K562 (cell line): ENCODE measurements around the gene AREL1. TPM values are rescaled to one million over a fixed set of nuclear protein-coding genes. Genes with fewer than 3 reads are reported as not detected.
A peak's percentile ranks its signal among the peaks of the same experiment; 100 is the strongest.

ENCODE experiments used
- ARID2 ChIP-seq: fragments of 450-650 bp; IDR thresholded peaks from 2 replicates; pipeline ENCODE4 v1.6.1; 2017; ENCODE audit warnings: antibody characterized with exemption, mild to moderate bottlenecking
- CBFA2T2 ChIP-seq: fragments of 450-650 bp; conservative IDR thresholded peaks from 2 replicates; pipeline ENCODE4 v1.6.1; 2017; ENCODE audit warnings: mild to moderate bottlenecking
- ELF1 ChIP-seq: fragments of 200-800 bp; sonication (Bioruptor generic); IDR thresholded peaks from 2 replicates; pipeline ENCODE4 v1.6.1; 2016; ENCODE audit warnings: missing genetic modification characterization, missing compliant biosample characterization
- HDAC3 ChIP-seq: fragments of 450-650 bp; IDR thresholded peaks from 2 replicates; pipeline ENCODE4 v1.6.1; 2018; ENCODE audit warnings: borderline replicate concordance, mild to moderate bottlenecking, moderate library complexity; ENCODE audit not compliant: partially characterized antibody
- KHSRP ChIP-seq: fragments of 450-650 bp; IDR thresholded peaks from 2 replicates; pipeline ENCODE4 v1.6.1; 2017
- MECOM ChIP-seq: fragments of 250-450 bp; sonication (Bioruptor Pico); IDR thresholded peaks from 2 replicates; pipeline ENCODE4 v1.8.0; 2022; ENCODE audit warnings: inconsistent platforms
- MYC ChIP-seq, 2 experiments: fragments of 250-450 bp in 1 of 2; sonication (Bioruptor Pico) in 1 of 2; IDR thresholded peaks; 2 replicates each; pipeline versions ENCODE4 v1.5.1 to v1.6.1; 2012 to 2021; ENCODE audit warnings: low read depth in 2 of 2, borderline replicate concordance in 1 of 2, improper control_type of control experiment in 1 of 2, low read length in 1 of 2, mild to moderate bottlenecking in 1 of 2, moderate library complexity in 1 of 2
- PHF21A ChIP-seq: fragments of 450-650 bp; IDR thresholded peaks from 2 replicates; pipeline ENCODE4 v1.6.1; 2017; ENCODE audit warnings: low read depth, borderline replicate concordance
- POLR2AphosphoS5 ChIP-seq: IDR thresholded peaks from 2 replicates; pipeline ENCODE4 v1.6.1; 2011; ENCODE audit warnings: mild to moderate bottlenecking, low read depth, low read length, moderate library complexity; ENCODE audit not compliant: control insufficient read depth, insufficient read depth
- SLC30A9 ChIP-seq: fragments of 250-450 bp; sonication (Bioruptor Pico); IDR thresholded peaks from 2 replicates; pipeline ENCODE4 v1.8.0; 2022; ENCODE audit warnings: mild to moderate bottlenecking, moderate library complexity
- ZBTB7A ChIP-seq: IDR thresholded peaks from 2 replicates; pipeline ENCODE4 v1.6.1; 2011; ENCODE audit warnings: low read depth, mild to moderate bottlenecking, low read length, moderate library complexity, borderline replicate concordance; ENCODE audit not compliant: control insufficient read depth
- ZNF347 ChIP-seq: fragments of 450-650 bp; formaldehyde crosslinking; IDR thresholded peaks from 2 replicates; pipeline ENCODE4 v1.4.0; 2020; ENCODE audit warnings: low read depth, mild to moderate bottlenecking, moderate library complexity
- ZNF780A ChIP-seq: fragments of 250-450 bp; sonication (Bioruptor Pico); IDR thresholded peaks from 2 replicates; pipeline ENCODE4 v1.5.0; 2021; ENCODE audit warnings: mild to moderate bottlenecking
- polyA plus RNA-seq, 8 experiments: library from polyadenylated mRNA; depleted of rRNA in 4 of 8; stranded (reverse) in 5 of 8; unstranded in 3 of 8; fragments of >200 nt; fragmentation: Nextera tagmentation in 2 of 8; fragmentation: Illumina TruSeq in 1 of 8; extraction: Ambion mirVana in 2 of 8; extraction: Trizol in 1 of 8; gene quantifications; 2 replicates each; pipeline versions ENCODE4 v1.2.1 to v1.2.3, GENCODE V29; 2011 to 2014; ENCODE audit warnings: inconsistent platforms in 1 of 8, missing spikeins in 1 of 8
- total RNA-seq, 7 experiments: library from RNA; depleted of rRNA in 6 of 7; stranded (reverse); fragments of >200 nt in 6 of 7; fragmentation: Illumina TruSeq in 2 of 7; extraction: Trizol in 2 of 7; gene quantifications; 2 replicates each; pipeline versions ENCODE4 v1.2.1 to v1.2.3, GENCODE V29; 2011 to 2021; ENCODE audit warnings: low replicate concordance in 1 of 7
- TF ChIP-seq, protein P1 (sequence below): fragments of 250-450 bp; sonication (Bioruptor Pico); IDR thresholded peaks from 2 replicates; pipeline ENCODE4 v1.8.0; 2022; ENCODE audit warnings: moderate library complexity, mild to moderate bottlenecking, inconsistent platforms
- TF ChIP-seq, protein P2 (sequence below): fragments of 250-450 bp; sonication (Bioruptor Pico); IDR thresholded peaks from 2 replicates; pipeline ENCODE4 v1.8.0; 2022; ENCODE audit warnings: inconsistent platforms, mild to moderate bottlenecking, moderate library complexity, borderline replicate concordance
- TF ChIP-seq, protein P3 (sequence below): sonication (generic); formaldehyde crosslinking; IDR thresholded peaks from 2 replicates; pipeline ENCODE4 v1.9.0; 2022; ENCODE audit warnings: mild to moderate bottlenecking, missing genetic modification reagents
- TF ChIP-seq, protein P4 (sequence below): fragments of 450-650 bp; IDR thresholded peaks from 2 replicates; pipeline ENCODE4 v1.7.1; 2018; ENCODE audit warnings: mild to moderate bottlenecking, low read depth; ENCODE audit not compliant: partially characterized antibody
- TF ChIP-seq, protein P5 (sequence below): fragments of 250-450 bp; sonication (Bioruptor Pico); IDR thresholded peaks from 2 replicates; pipeline ENCODE4 v1.4.0; 2020; ENCODE audit warnings: mild to moderate bottlenecking

The AREL1 gene
- total and polyA plus RNA-seq, 9 of the 15 experiments (the other 6 are each of a cell fraction or from before 2014, with no cell fraction given), result 6.0 to 24.8 (median 16.6) TPM

DNA sequence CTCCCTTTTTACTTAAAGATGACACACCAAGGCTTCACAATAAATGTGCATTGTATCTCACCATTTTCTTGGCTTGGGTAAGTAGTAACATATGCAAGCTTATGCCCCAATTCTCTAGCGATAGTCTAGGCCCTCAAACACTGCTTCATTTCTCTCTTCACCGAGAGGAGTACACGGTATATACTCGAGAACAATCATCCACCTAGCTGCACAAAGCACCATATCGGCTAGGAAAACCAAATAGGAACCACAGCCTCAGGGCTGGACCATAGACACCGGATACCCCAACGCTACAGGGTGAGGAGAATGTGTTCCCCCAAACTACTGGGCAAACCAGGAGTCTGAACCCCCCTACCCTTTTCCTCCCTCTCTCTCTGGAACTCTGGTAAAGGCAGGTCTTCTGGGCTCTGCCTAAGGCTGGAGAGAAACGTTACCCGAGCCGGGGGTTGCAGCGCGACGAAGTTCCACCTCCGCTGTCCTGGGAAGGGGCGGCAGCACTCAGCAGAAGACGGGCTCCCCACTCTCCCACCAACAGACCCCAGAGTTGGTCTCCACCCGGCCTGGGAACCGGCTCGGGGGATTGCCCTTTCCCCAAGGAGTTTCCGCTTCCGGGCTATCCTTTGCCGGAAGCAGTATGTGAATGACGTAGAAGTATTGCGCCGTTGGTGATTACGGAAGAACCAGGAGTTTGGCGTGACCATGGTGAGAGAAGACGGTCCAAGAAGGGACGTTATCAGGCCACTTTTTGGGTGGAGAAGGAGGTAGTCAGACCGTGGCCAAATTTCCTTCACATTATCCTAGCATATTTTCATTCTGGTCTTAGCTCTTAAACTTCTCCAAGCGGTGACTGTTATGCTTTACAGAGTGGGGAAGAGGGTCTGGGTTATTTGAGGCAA lies at the start of gene AREL1, which contains the start of gene FCF1 (continued):
- TF ChIP-seq, protein P1, sequence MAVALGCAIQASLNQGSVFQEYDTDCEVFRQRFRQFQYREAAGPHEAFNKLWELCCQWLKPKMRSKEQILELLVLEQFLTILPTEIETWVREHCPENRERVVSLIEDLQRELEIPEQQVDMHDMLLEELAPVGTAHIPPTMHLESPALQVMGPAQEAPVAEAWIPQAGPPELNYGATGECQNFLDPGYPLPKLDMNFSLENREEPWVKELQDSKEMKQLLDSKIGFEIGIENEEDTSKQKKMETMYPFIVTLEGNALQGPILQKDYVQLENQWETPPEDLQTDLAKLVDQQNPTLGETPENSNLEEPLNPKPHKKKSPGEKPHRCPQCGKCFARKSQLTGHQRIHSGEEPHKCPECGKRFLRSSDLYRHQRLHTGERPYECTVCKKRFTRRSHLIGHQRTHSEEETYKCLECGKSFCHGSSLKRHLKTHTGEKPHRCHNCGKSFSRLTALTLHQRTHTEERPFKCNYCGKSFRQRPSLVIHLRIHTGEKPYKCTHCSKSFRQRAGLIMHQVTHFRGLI (CRISPR knock-in tag), result no peak
- TF ChIP-seq CBFA2T2 (no peak), HDAC3 (peak; percentile 47), MECOM (CRISPR knock-in tag) (no peak), ZBTB7A (peak; percentile 33; the same call in 1 of the 2 replicates), ARID2 (no peak), POLR2AphosphoS5 (peak; percentile 77), KHSRP (peak; percentile 44; the same call in 1 of the 2 replicates), ELF1 (tag) (peak; percentile 96), PHF21A (no peak), ZNF780A (CRISPR knock-in tag) (no peak), MYC (IDR thresholded peaks at IDR 0.05; ENCODE audit: low read depth, low read length) (peak; percentile 69; the same call in 1 of the 2 replicates), MYC (CRISPR knock-in tag; IDR thresholded peaks at IDR 0.05; ENCODE audit: borderline replicate concordance, low read depth) (no peak), ZNF347 (CRISPR knock-in tag) (no peak), SLC30A9 (CRISPR knock-in tag) (no peak)
- TF ChIP-seq, protein P2, sequence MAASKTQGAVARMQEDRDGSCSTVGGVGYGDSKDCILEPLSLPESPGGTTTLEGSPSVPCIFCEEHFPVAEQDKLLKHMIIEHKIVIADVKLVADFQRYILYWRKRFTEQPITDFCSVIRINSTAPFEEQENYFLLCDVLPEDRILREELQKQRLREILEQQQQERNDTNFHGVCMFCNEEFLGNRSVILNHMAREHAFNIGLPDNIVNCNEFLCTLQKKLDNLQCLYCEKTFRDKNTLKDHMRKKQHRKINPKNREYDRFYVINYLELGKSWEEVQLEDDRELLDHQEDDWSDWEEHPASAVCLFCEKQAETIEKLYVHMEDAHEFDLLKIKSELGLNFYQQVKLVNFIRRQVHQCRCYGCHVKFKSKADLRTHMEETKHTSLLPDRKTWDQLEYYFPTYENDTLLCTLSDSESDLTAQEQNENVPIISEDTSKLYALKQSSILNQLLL (CRISPR knock-in tag), result no peak
- TF ChIP-seq, protein P3, sequence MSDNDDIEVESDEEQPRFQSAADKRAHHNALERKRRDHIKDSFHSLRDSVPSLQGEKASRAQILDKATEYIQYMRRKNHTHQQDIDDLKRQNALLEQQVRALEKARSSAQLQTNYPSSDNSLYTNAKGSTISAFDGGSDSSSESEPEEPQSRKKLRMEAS (CRISPR knock-in tag), result peak; percentile 30; the same call in 1 of the 2 replicates
- TF ChIP-seq, protein P4, sequence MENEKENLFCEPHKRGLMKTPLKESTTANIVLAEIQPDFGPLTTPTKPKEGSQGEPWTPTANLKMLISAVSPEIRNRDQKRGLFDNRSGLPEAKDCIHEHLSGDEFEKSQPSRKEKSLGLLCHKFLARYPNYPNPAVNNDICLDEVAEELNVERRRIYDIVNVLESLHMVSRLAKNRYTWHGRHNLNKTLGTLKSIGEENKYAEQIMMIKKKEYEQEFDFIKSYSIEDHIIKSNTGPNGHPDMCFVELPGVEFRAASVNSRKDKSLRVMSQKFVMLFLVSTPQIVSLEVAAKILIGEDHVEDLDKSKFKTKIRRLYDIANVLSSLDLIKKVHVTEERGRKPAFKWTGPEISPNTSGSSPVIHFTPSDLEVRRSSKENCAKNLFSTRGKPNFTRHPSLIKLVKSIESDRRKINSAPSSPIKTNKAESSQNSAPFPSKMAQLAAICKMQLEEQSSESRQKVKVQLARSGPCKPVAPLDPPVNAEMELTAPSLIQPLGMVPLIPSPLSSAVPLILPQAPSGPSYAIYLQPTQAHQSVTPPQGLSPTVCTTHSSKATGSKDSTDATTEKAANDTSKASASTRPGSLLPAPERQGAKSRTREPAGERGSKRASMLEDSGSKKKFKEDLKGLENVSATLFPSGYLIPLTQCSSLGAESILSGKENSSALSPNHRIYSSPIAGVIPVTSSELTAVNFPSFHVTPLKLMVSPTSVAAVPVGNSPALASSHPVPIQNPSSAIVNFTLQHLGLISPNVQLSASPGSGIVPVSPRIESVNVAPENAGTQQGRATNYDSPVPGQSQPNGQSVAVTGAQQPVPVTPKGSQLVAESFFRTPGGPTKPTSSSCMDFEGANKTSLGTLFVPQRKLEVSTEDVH, result peak; percentile 95
- TF ChIP-seq, protein P5, sequence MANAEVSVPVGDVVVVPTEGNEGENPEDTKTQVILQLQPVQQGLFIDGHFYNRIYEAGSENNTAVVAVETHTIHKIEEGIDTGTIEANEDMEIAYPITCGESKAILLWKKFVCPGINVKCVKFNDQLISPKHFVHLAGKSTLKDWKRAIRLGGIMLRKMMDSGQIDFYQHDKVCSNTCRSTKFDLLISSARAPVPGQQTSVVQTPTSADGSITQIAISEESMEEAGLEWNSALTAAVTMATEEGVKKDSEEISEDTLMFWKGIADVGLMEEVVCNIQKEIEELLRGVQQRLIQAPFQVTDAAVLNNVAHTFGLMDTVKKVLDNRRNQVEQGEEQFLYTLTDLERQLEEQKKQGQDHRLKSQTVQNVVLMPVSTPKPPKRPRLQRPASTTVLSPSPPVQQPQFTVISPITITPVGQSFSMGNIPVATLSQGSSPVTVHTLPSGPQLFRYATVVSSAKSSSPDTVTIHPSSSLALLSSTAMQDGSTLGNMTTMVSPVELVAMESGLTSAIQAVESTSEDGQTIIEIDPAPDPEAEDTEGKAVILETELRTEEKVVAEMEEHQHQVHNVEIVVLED, result no peak
